Measurements from ENCODE around the gene GARRE1.
"Not testable (repeated sequence)": the region's sequence is repeated elsewhere in the genome, so short reads cannot be mapped to it uniquely, and the experiment has no call there.

GARRE1 gene

DNA sequence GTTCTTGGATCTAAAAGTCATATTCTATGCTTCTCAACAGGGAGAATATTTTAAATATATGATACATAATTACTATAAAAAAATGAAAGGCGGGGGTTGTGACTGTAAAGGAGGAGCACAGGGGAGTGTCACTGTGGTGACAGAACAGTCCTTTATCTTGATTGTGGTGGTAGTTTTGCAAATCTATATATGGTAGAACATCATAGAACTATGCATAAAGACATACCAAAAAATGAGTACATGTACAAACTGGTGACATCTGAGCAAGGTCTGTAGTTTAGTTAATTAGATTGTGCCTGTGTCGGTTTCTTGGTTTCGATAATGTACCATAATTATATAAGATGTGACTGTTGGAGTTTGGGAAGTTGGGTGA lies 38.7 kb upstream of the GARRE1 start:
- H3K4me3 ChIP-seq (ENCODE audit: low read depth, low read length), result no peak overlapping the region
- no peak for DNase-seq (ENCODE audit: low read depth)
- TF ChIP-seq, protein P1, sequence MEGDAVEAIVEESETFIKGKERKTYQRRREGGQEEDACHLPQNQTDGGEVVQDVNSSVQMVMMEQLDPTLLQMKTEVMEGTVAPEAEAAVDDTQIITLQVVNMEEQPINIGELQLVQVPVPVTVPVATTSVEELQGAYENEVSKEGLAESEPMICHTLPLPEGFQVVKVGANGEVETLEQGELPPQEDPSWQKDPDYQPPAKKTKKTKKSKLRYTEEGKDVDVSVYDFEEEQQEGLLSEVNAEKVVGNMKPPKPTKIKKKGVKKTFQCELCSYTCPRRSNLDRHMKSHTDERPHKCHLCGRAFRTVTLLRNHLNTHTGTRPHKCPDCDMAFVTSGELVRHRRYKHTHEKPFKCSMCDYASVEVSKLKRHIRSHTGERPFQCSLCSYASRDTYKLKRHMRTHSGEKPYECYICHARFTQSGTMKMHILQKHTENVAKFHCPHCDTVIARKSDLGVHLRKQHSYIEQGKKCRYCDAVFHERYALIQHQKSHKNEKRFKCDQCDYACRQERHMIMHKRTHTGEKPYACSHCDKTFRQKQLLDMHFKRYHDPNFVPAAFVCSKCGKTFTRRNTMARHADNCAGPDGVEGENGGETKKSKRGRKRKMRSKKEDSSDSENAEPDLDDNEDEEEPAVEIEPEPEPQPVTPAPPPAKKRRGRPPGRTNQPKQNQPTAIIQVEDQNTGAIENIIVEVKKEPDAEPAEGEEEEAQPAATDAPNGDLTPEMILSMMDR (IDR thresholded peaks at IDR 0.05; ENCODE audit: control insufficient read depth, extremely low read depth, insufficient read depth), result no peak

DNA sequence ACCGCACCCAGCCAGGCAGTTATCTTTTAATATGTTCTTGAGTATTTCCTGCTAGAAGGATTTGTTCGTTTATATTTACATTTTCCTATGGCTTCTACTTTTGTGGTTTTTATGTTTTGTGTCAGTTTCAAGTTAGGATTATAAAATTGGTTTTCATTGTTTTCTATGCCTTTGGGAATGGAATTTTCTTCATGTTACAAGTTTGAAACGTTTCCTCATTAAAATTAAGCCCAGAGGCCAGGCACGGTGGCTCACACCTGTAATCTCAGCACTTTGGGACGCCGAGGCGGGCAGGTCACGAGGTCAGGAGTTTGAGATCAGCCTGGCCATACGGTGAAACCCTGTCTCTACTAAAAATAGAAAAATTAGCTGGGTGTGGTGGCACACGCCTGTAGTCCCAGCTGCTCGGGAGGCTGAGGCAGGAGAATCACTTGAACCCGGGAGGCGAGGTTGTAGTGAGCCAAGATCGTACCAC lies 37.6 kb upstream of the GARRE1 start:
- not testable (repeated sequence) for H3K4me3 ChIP-seq (ENCODE audit: low read depth, low read length)
- DNase-seq (ENCODE audit: low read depth), result peak; percentile 43

DNA sequence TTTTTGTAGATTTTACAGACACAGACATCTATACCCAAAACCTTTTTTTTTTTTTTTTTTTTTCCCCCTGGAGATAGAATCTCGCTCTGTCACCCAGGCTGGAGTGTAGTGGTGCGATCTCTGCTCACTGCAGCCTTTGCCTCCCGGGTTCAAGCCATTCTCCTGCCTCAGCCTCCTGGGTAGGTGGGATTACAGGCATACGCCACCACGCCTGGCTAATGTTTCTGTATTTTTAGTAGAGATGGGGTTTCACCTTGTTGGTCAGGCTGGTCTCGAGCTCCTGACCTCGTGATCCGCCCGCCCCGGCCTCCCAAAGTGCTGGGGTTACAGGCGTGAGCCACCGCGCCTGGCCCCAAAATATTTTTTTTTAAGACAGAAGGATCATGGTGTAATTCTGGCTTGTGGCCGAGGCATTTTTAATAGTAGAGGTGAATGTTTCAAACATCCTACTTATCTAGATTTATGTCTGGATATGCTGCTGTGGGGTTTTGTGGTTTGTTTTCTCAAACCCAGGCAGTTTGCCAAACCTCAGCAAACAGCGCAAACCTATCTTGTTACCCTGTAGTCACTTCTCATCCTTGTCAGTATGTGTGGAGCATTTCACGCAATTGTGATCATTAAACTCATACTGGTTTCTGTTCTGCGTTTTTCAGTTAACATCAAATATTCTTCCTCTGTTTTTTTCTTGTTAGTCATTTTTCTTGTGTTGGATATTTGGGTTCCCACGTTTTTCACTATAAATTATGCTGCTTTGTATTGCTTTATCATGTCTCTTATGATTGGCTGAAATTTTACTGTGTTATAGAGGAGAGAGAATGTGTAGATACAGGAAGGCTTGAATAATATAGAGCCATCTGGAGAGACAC lies 36.2 kb upstream of the GARRE1 start:
- H3K4me3 ChIP-seq (ENCODE audit: low read depth, low read length), result no peak overlapping the region
- TF ChIP-seq, protein P1 (IDR thresholded peaks at IDR 0.05; ENCODE audit: control insufficient read depth, extremely low read depth, insufficient read depth), result no peak
- peak; percentile 91 for DNase-seq (ENCODE audit: low read depth)

DNA sequence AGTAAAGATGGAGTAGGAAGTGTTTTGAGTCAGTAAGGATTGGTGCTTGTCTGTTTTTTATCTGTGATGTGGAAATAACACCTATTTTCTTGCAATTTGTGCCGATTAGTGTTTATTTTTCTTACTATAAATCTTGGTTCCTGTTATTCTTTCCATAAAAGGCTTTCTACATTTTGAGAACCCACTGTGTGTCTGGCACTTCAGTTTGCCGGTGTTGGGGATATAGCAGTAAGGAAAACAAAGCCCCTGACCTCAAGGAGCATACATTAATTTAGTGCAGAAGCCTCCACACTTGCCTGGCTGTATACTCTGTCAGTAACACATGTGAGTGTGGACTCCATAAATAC lies 35.6 kb upstream of the GARRE1 start:
- H3K4me3 ChIP-seq (ENCODE audit: low read depth, low read length), result no peak overlapping the region
- DNase-seq (ENCODE audit: low read depth), result no peak
- TF ChIP-seq, protein P1 (IDR thresholded peaks at IDR 0.05; ENCODE audit: control insufficient read depth, extremely low read depth, insufficient read depth), result no peak

DNA sequence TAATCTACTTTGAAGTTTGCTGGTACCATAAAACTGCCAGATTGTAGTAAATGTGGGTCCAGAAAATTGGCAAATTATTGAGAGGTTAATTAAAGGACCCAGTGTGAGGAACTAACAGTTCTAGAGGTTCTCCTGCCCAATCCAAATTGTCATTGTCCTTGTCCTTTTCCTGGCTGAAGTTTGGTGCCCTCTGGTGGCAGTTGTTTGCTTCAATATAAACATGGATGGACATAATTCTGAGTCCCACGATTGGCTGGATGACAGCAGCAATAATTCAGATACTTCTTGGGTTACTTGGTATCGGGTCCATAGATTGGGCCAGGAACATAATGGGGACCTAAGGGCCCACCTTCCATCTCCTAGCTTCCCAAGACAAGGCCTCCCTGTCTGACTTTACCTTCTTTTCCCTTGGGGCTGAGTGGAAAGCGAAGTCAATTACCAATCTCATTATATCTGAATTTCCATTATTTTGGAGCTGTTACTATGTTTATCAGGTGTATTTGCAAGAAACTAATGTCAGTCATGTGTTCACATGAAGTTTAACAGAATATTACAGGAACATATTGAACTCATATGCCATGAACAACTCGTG lies 33.8 kb upstream of the GARRE1 start:
- peak; percentile 72 for DNase-seq (ENCODE audit: low read depth)
- TF ChIP-seq, protein P1 (IDR thresholded peaks at IDR 0.05; ENCODE audit: control insufficient read depth, extremely low read depth, insufficient read depth), result peak; percentile 78
- H3K4me3 ChIP-seq (ENCODE audit: low read depth, low read length), result no peak overlapping the region

DNA sequence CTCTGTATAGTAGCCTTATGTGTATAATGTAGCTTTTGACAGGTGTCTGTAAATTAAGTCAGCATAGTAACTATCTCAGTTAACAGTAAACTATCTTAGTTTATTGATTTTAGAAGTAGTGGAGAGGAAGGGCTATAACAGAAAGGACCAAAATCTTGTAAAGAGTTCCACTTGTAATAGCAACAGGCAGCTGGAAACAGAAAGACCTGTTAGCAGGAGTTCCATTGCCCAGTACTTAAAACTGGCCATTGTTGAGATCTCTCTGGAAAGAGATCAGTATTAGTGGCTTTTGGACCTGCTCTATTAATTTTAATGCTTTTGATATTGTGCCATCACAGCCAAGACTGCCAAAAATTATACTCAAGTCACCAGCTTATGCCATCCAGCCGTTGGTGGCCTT lies 32.0 kb upstream of the GARRE1 start:
- TF ChIP-seq, protein P1 (IDR thresholded peaks at IDR 0.05; ENCODE audit: control insufficient read depth, extremely low read depth, insufficient read depth), result no peak
- no peak for DNase-seq (ENCODE audit: low read depth)
- H3K4me3 ChIP-seq (ENCODE audit: low read depth, low read length), result no peak overlapping the region

DNA sequence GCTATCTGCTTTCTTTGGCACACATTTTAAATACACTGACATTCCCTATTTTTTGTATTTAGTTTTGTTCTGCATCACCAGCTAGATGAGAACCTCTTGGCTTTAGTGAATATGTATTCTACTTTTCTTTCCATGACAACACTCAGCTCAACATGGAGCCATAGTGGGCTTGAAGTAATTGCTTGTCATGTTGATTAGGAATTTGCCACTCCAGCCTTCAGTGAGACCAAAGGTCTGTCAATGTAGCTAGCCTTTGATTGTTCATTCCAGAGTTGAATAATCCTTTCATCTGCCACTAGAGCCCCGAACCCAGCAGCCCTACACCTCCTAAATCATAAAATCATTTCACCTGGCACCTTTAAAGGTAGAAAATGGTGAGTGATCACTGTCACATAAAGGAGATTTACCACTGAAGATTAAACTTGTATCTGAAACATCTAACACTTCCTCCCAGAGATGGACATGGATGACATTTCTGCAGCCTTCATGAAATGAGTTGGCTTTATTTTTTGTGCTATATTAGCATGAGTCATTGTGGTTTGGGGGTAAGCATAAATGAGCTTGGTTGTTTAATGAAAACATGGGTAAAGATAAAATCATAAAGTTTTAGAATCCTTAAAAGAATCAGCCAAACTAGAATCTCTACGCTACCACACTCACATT lies 29.2 kb upstream of the GARRE1 start:
- TF ChIP-seq, protein P1 (IDR thresholded peaks at IDR 0.05; ENCODE audit: control insufficient read depth, extremely low read depth, insufficient read depth), result no peak
- DNase-seq (ENCODE audit: low read depth), result no peak
- no peak overlapping the region for H3K4me3 ChIP-seq (ENCODE audit: low read depth, low read length)
